ENCODE data around the gene DNMBP.
"Not testable (repeated sequence)": the region's sequence is repeated elsewhere in the genome, so short reads cannot be mapped to it uniquely, and the experiment has no call there.

The DNMBP gene

GRCh38 chr10:99944860-99945259 lies 64.9 kb downstream of the DNMBP start:
- DNase-seq, result no peak

GRCh38 chr10:99943908-99944307 lies 65.8 kb downstream of the DNMBP start:
- no peak for DNase-seq

GRCh38 chr10:99941942-99942820 lies 67.6 kb downstream of the DNMBP start:
- DNase-seq, result no peak

GRCh38 chr10:99938563-99938962 lies 71.2 kb downstream of the DNMBP start:
- no peak for DNase-seq

DNA sequence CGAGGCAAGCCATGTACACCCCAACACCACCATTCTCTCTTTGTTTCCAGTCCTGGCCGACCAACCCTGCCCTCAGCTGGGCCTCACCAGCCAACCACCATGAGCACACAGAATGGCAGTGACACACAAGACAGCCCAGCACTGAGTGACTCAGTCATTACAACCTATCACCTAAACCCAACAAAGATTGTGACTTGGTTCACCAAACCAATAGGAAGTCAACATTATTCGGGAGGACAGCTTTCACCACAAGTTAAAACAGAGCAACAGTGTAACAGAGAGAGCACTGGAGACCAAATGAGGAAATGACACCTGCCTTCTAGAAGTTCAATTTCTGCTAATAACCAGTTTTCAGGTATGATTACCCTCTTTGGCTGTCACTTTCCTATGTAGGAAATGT lies 72.1 kb downstream of the DNMBP start:
- no peak for DNase-seq

GRCh38 chr10:99932203-99932957 lies 77.4 kb downstream of the DNMBP start:
- not testable (repeated sequence) for DNase-seq

DNA sequence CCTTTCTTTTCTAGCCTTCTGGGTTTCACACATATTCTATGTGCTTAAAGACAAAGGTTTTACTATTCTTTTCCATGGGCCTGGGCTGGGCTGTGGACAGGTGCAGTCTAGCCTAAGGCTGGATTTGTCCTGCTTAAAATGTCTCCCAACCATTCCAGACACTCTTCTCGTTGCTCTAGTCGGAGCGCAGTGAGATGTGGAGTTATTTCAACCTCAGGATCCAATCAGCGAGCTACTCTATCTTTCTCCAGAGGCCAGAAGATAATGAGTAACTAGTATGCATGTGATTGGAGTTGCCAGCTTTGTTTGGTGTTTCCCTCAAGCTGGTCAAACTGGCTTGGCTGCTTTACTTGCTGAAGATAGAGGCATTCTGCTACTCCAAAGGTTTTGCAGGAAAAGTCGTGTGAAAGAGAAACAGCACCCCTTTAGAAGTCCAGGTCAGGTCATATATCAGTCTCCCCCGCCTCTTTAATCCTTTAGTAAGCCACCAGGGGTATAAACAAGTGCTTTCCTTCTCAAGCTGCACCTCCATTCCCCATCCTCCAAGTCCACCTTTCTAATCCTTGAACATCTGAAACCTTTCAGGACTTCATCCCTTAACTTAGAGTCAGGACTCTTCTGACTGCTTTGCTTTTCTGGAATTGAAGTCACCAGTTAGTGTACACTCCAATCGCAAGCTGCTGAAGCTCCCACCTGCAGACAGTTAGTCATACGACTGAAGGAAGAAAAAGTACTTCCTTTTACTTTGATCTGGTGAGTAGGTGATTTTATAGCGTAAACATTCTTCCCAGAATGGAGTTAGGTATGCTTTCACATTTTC lies 78.8 kb downstream of the DNMBP start:
- DNase-seq, result no peak

DNA sequence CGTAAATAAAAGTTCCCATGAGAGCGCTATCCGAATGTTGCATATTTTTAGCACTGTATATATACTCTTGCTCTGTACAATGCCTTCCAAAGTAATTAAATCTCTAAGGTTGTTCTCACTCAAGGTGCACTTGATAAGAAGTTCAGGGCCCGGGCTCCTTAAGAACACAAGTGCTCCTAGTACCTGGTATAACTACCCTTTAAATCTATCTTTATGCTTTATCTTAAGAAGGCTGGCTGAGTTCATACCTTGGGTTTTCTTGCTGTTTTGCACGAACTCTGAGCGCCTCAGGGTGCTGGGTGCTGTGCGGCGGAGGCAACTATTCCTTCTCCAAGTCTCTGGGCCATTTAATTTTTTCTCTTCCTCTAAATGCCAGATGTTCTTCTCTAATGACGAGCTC lies 80.4 kb downstream of the DNMBP start:
- DNase-seq, result no peak

DNA sequence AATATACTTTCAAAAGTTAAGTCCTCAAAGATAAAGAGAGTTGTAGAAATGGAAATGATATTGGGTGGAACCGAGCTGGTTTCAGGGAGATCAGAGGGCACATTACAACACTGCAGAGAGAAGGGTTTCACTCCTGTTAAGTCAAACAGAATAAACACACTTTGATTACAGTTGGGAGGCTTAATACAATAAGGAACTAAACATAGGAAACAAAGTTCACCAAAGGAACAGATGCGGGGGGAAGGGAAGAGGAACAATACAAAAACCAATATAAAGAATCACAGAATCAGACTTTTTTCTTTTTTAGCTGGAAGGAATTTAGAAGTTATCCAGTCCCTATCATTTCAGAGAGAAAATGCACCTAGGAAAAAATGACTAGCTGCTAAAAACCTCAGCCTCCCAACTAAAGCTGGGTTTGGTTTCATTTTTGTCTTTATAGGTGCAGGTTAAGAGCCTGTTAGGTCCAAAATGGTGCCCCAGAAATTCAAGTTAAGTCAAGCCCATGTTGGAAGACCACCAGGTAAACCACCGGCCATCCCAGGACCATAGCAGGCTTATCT lies 81.9 kb downstream of the DNMBP start:
- DNase-seq, result no peak

DNA sequence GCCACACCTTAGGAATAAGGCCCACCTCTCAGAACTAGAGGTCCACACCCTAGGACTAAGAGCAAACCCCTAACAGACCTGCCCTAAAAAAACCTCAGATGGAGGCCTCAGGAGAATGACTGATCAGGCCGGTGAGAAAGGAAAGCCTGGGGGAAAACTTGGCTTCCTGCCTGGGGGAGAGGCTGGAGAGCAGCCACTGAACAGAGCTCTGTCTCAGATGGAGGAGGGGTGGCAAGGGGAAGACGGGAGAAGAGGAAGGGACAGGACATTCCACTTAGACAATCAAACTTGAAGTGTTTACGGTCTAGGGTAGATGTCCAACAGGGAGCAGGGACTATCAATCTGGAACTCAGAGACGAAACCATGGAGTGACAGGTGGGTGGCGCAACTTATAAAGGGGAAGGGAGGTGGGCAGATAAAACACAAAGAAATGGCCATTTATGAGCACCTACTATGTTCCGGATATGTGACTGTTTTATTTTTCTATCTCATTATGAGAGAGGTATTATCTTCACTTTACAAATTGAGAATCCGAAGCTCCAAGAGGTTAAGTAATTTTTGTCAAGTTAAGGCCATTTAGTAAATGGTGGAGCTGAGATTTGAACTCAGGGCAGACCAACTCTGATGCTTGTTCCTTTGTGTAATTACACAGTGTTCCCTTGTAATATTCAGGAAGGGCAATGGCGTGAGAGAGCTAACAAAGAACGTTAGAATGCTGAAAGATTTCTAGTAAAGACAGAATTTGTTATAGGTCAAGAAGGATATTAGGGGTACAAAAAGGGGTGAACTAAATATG lies 82.6 kb downstream of the DNMBP start:
- DNase-seq, result no peak

DNA sequence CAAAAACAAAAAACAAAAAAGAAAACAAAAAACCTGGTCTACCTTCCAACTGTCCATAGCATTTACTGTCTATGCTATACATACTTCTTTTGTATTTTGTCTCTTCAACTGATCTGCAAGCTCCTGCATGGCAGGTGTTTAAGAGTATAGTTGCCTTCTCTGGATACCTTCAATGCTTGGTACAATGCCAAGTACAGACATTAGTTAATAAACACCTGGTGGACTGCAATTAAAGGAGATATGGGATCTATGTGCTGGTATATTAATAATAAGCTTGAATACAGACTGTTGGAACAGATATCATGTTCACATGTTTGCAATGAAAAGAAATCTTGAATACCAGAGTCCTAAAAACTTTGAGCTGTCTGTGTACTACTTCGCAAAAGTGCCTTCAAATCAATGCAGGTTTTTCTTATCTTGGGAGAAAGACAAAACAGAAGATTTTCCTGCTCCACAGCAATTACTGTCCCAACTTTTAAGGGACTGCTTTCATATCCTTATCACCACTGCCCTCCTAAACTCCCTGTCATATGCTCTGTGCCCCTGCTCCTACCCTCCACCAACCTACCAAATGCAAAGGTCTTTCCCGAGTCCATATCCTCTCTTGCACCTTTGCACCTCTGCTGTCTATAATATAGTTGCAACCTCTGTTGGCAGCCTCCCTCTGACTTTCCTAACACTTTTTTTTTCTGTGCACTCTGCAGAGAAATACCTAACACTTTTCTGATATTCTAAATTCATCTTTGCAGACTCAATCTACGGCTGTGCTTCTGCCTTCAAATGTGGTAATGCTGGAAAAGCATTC lies 85.1 kb downstream of the DNMBP start:
- no peak for DNase-seq

DNA sequence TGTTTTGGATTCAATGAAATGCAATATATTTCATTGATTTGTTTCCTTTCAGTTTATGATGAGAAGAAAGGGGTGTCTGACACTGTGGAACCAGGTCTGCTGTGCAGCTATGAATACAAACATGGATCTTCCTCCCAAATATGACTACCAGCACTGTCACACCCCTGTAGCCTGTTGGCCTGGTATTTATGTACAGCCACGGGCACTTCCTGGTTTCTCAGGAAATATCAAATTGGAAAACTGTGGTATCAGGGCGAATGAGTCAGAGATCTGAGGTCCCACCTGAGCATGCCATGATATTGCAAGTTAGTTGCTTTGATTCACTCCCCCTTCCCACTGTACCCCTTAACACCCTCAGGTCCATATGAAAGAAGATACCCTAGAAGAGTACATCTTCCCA lies 87.8 kb downstream of the DNMBP start:
- DNase-seq, result no peak

GRCh38 chr10:99920901-99921300 lies 88.8 kb downstream of the DNMBP start:
- DNase-seq, result no peak

GRCh38 chr10:99920486-99920885 lies 89.3 kb downstream of the DNMBP start:
- no peak for DNase-seq

GRCh38 chr10:99917963-99918825 lies 91.6 kb downstream of the DNMBP start:
- DNase-seq, result no peak

- DNase-seq, result no peak
These were observed 93.0 kb downstream of the DNMBP start for GRCh38 chr10:99916776-99917175.

- DNase-seq, result no peak
These were observed 94.3 kb downstream of the DNMBP start for GRCh38 chr10:99915414-99915813.

GRCh38 chr10:99914236-99914635 lies 95.5 kb downstream of the DNMBP start:
- DNase-seq, result no peak

DNA sequence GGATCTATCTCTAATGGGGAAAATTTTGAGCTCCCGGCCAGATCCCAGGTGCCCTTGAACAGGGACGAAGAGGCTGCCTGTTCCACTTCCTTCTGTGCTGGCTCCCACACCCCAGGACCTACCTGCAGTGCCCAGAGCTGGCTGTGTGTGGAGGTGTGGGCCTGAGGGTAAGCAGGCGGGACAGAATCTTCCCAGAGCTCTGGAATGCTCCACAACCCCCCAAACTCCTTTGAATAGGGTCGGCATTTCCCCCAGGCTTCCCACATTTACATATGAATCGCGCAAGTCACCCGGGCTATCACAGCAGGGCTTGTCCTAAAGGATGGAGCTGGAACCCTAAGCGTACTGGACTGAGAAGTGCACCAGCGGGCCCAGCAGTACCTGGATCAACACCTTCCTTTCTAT lies 95.9 kb downstream of the DNMBP start:
- DNase-seq, result no peak

GRCh38 chr10:99912041-99912440 lies 97.7 kb downstream of the DNMBP start:
- no peak for DNase-seq
